Omental fat pad (tissue), 4 donors: ENCODE measurements around the gene ZNF618. TPM values are rescaled to one million over a fixed set of nuclear protein-coding genes. Genes with fewer than 3 reads are reported as not detected.

ENCODE experiments used
- ATAC-seq: fragments of 150-250 bp; one replicate; pipeline ENCODE4 v1.9.1; 2016; ENCODE audit warnings: mild to moderate bottlenecking, moderate library complexity; ENCODE audit not compliant: low FRiP score
- DNase-seq: peaks from one replicate; pipeline ENCODE4 v3.0.0-alpha.2; 2019; ENCODE audit warnings: low spot score
- total RNA-seq, 4 donors: library from RNA; depleted of rRNA; stranded (reverse); fragments of >200 nt; gene quantifications; one replicate each; pipeline ENCODE4 v1.1.0, GENCODE V29; 2016
- TF ChIP-seq, protein P1 (sequence below), 3 donors: fragments of 450-650 bp; IDR thresholded peaks; one replicate each; pipeline ENCODE4 v1.5.1; 2016 to 2017; ENCODE audit warnings: antibody characterized with exemption in 3 of 3, mild to moderate bottlenecking in 3 of 3, moderate library complexity in 2 of 3

ZNF618 gene
- total RNA-seq, 4 donors from 2014 or later, result 2.2 to 8.8 (median 5.9) TPM

DNA sequence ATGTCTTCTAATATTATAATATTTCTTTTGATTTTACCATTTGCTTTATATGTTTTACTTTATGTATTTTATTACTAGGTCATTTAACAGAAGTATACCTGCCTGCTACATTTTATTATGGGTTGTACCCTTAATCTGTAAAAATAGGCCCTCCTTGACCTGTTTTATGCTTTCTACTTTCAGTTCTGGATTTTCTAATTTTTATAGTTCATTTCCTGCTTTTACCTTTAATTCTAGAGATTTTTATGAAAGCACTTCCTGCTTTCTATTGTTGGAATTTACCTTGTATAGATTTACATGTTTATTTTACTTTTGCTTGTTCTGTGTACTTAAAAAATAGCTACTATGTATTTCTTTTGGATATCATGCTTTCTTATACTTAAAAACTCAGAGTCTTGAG, 20.6 kb downstream of the ZNF618 start:
- ATAC-seq, result no peak
- TF ChIP-seq, protein P1, sequence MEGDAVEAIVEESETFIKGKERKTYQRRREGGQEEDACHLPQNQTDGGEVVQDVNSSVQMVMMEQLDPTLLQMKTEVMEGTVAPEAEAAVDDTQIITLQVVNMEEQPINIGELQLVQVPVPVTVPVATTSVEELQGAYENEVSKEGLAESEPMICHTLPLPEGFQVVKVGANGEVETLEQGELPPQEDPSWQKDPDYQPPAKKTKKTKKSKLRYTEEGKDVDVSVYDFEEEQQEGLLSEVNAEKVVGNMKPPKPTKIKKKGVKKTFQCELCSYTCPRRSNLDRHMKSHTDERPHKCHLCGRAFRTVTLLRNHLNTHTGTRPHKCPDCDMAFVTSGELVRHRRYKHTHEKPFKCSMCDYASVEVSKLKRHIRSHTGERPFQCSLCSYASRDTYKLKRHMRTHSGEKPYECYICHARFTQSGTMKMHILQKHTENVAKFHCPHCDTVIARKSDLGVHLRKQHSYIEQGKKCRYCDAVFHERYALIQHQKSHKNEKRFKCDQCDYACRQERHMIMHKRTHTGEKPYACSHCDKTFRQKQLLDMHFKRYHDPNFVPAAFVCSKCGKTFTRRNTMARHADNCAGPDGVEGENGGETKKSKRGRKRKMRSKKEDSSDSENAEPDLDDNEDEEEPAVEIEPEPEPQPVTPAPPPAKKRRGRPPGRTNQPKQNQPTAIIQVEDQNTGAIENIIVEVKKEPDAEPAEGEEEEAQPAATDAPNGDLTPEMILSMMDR (IDR thresholded peaks at IDR 0.05), result no peak
- DNase-seq, result no peak

DNA sequence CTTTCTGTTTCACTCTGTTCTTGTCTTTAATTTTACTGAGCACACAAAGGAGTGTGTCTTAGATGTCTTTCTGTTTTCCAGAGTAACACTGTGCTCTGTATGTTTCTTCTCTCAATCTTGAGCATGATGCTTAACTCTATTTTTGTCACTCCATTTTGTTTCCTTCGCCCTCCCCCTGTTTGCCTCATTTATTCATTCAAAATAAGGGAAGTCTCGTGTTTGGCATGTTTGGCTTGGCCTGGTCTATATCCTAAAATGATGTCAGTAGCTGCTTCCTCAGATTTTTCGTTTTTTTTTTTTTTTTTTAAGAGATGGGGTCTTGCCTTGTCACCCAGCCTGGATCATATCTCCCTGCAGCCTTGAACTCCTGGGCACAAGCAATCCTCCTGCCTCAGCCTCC, 22.0 kb downstream of the ZNF618 start:
- DNase-seq, result no peak
- ATAC-seq, result no peak
- TF ChIP-seq, protein P1 (IDR thresholded peaks at IDR 0.05), result no peak

GRCh38 chr9:113898596-113898995, 22.5 kb downstream of the ZNF618 start:
- ATAC-seq, result no peak
- TF ChIP-seq, protein P1 (IDR thresholded peaks at IDR 0.05), result no peak

DNA sequence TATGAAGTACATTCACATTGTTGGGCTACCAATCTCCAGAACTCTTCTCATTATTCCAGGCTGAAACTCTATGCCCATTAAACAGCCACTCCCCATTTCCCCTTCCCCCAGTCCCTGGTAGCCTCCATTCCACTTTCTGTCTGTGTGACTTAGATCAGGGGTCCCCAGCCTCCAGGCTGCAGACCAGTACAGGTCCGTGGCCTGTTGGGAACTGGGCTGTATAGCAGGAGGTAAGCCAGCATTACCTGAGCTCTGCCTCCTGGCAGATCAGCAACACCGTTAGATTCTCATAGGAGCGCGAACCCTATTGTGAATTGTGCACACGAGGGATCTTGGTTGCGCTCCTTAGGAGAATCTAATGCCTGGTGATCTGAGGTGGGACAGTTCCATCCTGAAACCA, 23.1 kb downstream of the ZNF618 start:
- DNase-seq (no peak), ATAC-seq (no peak)
- TF ChIP-seq, protein P1 (IDR thresholded peaks at IDR 0.05), result no peak

More at GRCh38 chr9:113898596-113898995, 22.5 kb downstream of the ZNF618 start:
- no peak for DNase-seq

DNA sequence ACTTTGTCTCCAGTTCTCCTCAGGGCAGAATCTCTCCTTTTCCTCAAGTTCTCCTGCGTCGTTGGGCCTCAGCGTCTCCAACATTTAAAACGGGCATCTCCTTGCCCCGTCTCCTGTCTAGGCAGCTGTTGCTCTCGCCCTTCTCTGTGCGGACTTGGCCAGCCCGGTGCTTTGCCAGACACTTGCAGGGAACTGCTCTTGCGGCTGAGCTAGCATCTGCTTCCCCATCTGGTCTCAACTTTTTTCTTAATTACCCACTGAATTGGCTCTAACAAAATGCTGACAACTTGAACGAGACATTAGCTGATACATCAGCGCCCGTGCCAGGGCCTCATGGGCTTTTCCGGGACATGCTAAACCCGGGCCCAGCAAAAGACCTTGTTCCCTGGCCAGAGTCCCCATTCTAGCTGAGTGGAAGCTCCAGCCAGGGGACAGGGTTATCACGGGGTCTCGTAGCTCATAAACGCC, 25.1 kb downstream of the ZNF618 start:
- TF ChIP-seq, protein P1 (IDR thresholded peaks at IDR 0.05), result no peak
- no peak for ATAC-seq
- DNase-seq, result no peak

- no peak for ATAC-seq
- DNase-seq, result no peak
- TF ChIP-seq, protein P1 (IDR thresholded peaks at IDR 0.05), result no peak
Measured at GRCh38 chr9:113903514-113904077, 27.5 kb downstream of the ZNF618 start.

DNA sequence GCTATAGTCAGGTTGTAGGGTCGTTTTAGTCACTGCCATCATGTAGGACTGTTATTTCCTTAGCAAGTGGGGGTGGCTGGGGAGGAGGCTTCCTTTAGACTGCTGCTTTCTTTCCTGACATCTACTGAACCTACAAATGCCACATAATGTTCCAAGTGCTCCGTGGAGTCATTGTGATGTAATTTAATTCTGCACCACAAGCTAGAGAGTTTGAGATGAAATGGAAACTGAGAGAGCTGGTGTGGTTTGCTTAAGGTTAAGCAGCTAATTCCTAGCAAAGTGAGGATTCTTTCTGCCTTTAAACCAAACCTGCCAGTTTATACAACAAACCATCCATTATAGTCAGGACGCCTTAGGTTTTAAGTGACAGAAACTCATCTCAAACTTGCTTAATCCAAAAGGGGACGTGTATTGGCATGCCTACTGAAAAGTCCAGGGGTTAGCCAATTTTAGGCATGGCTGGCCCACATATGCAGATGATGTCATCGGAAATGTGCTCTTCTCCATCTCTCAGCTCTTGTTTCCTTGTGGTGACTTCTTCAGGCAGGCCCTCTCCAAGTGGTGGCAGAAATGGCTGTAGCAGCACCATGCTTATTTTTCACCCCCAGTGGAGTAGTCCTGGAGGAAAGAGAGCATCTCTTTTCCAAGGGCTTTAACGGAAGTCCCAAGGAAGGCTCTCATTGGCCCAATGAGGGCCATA, 30.5 kb downstream of the ZNF618 start:
- TF ChIP-seq, protein P1 (IDR thresholded peaks at IDR 0.05), result no peak
- ATAC-seq (no peak), DNase-seq (no peak)
